Measurements from ENCODE around the gene EEF1A2. TPM values are rescaled to one million over a fixed set of nuclear protein-coding genes. Genes with fewer than 3 reads are reported as not detected.

Gene EEF1A2
- total RNA-seq, 1 experiment from 2014 or later: 75.2 TPM

DNA sequence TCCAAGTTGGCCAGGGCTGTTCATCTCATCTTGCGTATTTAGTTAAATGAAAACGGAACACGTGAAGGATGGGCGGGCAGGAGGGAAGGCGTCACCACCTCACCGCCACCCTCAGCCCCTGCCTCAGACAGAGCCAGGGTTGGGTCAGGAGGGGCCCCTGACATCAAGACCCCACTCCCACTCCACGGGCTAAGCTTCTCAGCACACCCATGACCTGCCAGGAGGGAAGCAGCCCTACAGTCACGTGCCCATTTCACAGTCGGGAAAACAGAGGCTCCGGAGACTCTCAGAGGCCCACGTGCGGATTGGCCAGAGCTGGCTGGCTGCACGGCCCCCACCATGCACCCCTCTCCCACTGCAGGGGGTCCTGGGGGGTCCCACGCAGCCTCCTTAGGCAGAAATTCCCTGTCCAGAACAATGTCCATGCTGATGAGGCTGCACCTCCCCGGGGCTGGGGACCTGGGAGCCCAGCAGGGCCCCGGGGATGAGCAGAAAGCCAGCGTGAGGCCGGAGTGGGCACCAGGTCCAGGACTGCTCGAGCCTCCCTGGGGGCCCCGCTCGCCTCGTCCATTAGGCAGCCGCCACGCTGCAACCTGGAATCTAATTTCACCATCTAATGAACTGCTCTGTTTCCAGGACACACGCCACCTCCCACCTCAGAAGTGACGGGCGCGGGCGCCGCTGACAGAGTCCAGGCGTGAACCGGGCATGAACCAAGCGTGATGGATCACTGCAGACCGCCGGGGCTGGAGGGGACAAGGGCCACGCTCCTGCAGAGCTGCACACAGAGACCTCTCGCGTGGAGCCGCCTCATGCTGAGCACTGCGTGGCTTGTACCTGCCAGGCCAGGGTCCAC is 42.2 kb downstream of the EEF1A2 start:
- peaks cover 63% of the 10 kb centered on the region for H3K27me3 ChIP-seq (ENCODE audit: insufficient read depth, low read depth)
- BruUV-seq (replicated peaks): no TSS peak
- intact Hi-C loops (cut with micrococcal nuclease; ENCODE audit: unreplicated experiment): no loop called here
- H3K9me2 ChIP-seq (ENCODE audit: insufficient read depth): no peaks in the 10 kb centered on the region
- no peak for TF ChIP-seq EZH2 (IDR thresholded peaks at IDR 0.05; ENCODE audit: low read depth)
- TF ChIP-seq, protein P1, sequence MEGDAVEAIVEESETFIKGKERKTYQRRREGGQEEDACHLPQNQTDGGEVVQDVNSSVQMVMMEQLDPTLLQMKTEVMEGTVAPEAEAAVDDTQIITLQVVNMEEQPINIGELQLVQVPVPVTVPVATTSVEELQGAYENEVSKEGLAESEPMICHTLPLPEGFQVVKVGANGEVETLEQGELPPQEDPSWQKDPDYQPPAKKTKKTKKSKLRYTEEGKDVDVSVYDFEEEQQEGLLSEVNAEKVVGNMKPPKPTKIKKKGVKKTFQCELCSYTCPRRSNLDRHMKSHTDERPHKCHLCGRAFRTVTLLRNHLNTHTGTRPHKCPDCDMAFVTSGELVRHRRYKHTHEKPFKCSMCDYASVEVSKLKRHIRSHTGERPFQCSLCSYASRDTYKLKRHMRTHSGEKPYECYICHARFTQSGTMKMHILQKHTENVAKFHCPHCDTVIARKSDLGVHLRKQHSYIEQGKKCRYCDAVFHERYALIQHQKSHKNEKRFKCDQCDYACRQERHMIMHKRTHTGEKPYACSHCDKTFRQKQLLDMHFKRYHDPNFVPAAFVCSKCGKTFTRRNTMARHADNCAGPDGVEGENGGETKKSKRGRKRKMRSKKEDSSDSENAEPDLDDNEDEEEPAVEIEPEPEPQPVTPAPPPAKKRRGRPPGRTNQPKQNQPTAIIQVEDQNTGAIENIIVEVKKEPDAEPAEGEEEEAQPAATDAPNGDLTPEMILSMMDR (conservative IDR thresholded peaks at IDR 0.05): no peak
- H2AFZ ChIP-seq: no peak overlapping the region
- no peak overlapping the region for H3K4me2 ChIP-seq
- no peak overlapping the region for H3K4me3 ChIP-seq
- POLR2A ChIA-PET (ENCODE audit: unreplicated experiment): no interaction called here
- peaks cover 6% of the 10 kb centered on the region; the same call in 1 of the 2 replicates for H3F3A ChIP-seq (ENCODE audit: insufficient read depth, low read depth)
- H3K36me3 ChIP-seq (ENCODE audit: low read depth): no peaks in the 10 kb centered on the region
- no peaks in the 10 kb centered on the region; the same call in 1 of the 2 replicates for H4K20me1 ChIP-seq (ENCODE audit: insufficient read depth)
- peaks cover 12% of the 10 kb centered on the region for H3K4me1 ChIP-seq (replicated peaks; ENCODE audit: insufficient read depth)
- no peak for DNase-seq
- H3K79me2 ChIP-seq (ENCODE audit: low read depth): no peaks in the 10 kb centered on the region
- CTCF ChIA-PET: no interaction called here
- H3K27ac ChIP-seq: no peak overlapping the region
- no peaks in the 10 kb centered on the region for H3K9me3 ChIP-seq (ENCODE audit: insufficient read depth, low read depth)

DNA sequence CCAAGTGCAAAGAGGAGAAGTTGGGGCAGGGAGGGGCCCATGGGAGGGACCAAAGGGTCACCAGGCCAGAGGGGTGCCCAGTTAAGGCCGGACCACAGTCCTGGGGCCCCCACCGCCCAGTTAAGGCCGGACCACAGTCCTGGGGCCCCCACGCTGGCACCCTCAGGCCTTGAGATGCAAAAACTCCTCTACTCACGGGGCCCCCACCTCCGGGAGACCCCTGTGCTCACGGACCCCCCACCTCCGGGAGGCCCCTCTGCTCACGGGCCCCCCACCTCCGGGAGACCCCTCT is 43.4 kb downstream of the EEF1A2 start:
- H3K36me3 ChIP-seq (ENCODE audit: low read depth): no peaks in the 10 kb centered on the region
- H3K27me3 ChIP-seq (ENCODE audit: insufficient read depth, low read depth): peaks cover 51% of the 10 kb centered on the region
- H2AFZ ChIP-seq: no peak overlapping the region
- CTCF ChIA-PET: no interaction called here
- no peak overlapping the region for H3K27ac ChIP-seq
- H3K4me3 ChIP-seq: no peak overlapping the region
- H3K9me2 ChIP-seq (ENCODE audit: insufficient read depth): no peaks in the 10 kb centered on the region
- BruUV-seq (replicated peaks): no TSS peak
- no peak overlapping the region for H3K4me2 ChIP-seq
- no peaks in the 10 kb centered on the region for H3K79me2 ChIP-seq (ENCODE audit: low read depth)
- TF ChIP-seq, protein P1 (conservative IDR thresholded peaks at IDR 0.05): no peak
- TF ChIP-seq EZH2 (IDR thresholded peaks at IDR 0.05; ENCODE audit: low read depth): no peak
- POLR2A ChIA-PET (ENCODE audit: unreplicated experiment): no interaction called here
- intact Hi-C loops (cut with micrococcal nuclease; ENCODE audit: unreplicated experiment): no loop called here
- no peak for DNase-seq
- H3K4me1 ChIP-seq (replicated peaks; ENCODE audit: insufficient read depth): peaks cover 12% of the 10 kb centered on the region
- H3K9me3 ChIP-seq (ENCODE audit: insufficient read depth, low read depth): no peaks in the 10 kb centered on the region
- peaks cover 6% of the 10 kb centered on the region; the same call in 1 of the 2 replicates for H3F3A ChIP-seq (ENCODE audit: insufficient read depth, low read depth)
- H4K20me1 ChIP-seq (ENCODE audit: insufficient read depth): no peaks in the 10 kb centered on the region; the same call in 1 of the 2 replicates

DNA sequence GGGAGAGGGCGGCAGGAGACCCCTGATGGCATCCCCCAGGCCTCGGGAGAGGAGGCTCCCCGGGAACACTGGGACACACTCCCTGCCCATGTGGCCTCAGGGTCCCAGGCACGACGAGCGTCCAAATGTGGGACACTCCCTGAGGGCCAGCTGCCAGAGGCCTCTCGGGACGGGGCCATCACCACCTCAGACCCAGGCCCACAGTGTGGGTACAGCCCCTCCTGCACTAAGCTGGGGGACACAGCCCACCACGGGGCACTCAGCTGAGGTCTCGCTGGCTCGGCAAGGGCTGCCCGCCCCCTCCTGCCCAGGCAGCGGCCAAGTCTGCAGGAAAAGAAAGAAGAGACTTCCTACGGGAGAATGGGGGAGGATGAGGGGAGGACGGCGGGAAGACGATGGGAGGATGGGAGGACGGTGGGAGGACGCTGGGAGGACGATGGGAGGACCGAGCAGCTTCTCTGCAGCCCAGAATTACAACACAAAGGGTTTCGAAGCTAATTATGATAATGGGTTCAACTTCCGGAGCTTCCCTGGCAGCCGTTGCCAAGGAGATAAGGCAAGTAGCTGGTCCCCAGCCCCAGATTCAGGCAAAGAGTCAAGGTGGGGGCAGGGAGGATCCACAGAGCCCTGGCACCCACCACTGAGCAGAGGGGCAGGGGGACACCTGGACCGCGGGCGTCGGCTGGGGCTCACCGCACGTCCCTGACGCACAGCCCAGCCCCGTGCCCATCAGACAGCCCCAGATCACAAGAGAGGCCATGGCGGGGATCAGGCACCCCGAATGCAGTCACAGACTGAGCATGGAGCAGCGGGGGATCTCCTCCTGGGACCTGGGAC is 43.9 kb downstream of the EEF1A2 start:
- DNase-seq: no peak
- Histone ChIP-seq H3F3A (ENCODE audit: insufficient read depth, low read depth) (peaks cover 6% of the 10 kb centered on the region; the same call in 1 of the 2 replicates), H3K4me2 (no peak overlapping the region), H3K27ac (no peak overlapping the region), H2AFZ (no peak overlapping the region), H3K36me3 (ENCODE audit: low read depth) (no peaks in the 10 kb centered on the region), H3K9me3 (ENCODE audit: insufficient read depth, low read depth) (no peaks in the 10 kb centered on the region), H3K9me2 (ENCODE audit: insufficient read depth) (no peaks in the 10 kb centered on the region), H3K4me1 (replicated peaks; ENCODE audit: insufficient read depth) (peaks cover 12% of the 10 kb centered on the region), H3K27me3 (ENCODE audit: insufficient read depth, low read depth) (peaks cover 46% of the 10 kb centered on the region), H3K79me2 (ENCODE audit: low read depth) (no peaks in the 10 kb centered on the region), H3K4me3 (no peak overlapping the region), H4K20me1 (ENCODE audit: insufficient read depth) (no peaks in the 10 kb centered on the region; the same call in 1 of the 2 replicates)
- TF ChIP-seq, protein P1 (conservative IDR thresholded peaks at IDR 0.05): no peak
- ChIA-PET CTCF (no interaction called here), POLR2A (ENCODE audit: unreplicated experiment) (no interaction called here)
- intact Hi-C loops (cut with micrococcal nuclease; ENCODE audit: unreplicated experiment): no loop called here
- no TSS peak for BruUV-seq (replicated peaks)

Measured in PC-9 (cell line).